GM21717 (cell line): Measurements from ENCODE around the gene MSANTD4.
"Not testable (repeated sequence)": the region's sequence is repeated elsewhere in the genome, so short reads cannot be mapped to it uniquely, and the experiment has no call there.

Experiments used
- ATAC-seq: cut with Tn5 transposase; IDR thresholded peaks from one replicate; pipeline ENCODE4 v1.9.1; 2021; ENCODE audit warnings: mild to moderate bottlenecking, moderate library complexity; ENCODE audit not compliant: unreplicated experiment

Gene MSANTD4

DNA sequence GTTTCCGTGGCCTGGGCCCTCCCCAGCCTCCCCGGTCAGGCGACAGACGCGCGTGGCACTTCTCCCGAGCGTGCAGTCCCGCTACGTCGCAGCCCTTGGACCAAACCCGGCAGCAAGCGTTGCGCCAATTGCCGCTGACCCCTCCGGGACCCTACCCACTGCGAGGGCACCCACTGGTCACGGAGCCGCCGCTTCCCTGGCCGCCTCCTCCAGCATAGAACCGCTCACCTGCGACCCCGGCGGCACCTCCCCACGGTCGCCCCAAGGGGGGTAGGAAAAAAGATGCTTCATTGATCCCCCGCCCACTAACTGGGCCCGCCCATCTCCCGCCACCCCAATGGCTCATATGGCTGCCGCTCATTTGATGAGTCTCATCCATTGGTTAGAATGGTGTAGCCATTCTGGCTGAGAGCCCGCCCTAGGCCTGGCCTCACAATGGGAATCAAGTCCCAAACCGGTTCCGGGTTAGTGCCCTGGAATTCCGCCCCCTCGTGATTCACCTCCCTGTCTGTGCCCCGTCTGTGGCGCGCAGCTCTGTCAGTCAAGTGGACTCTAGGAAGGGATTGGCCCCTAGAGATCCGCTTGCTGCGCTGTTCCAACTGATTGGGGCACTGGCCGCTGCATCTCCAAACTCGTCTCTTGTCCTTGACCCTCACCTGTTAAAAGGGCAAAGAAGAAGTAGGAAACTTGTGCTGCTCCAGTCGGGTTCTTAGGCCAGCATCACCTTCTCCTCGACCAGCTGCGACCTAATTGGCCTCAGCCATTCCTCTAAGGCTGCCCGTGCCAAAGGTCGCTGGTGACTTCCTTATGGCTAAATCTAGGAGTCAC is at the start of gene MSANTD4:
Gene MSANTD4 (minus strand): TSS at position 274 of the 828 bp plus-strand sequence. CDS start 11,323 bp downstream, outside the sequence.
- peak; percentile 99 for ATAC-seq

DNA sequence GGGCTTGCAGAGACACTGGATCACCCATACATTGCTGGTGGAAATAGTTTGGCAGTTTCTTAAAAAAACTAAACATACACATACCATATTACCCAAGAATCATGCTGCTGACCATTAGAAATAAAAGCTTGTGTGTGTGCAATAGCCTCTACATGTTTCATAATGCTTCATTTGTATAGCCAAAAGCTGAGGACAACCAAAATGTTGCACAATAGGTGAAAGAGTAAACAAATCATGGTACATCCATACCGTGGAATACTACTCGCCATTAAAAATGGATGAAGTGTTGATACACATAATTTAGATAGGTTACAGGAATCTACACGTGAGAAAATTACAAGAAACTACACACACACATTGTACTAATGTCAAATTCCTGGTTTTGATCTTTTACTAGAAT is 48.6 kb upstream of the MSANTD4 start:
- ATAC-seq, result no peak

DNA sequence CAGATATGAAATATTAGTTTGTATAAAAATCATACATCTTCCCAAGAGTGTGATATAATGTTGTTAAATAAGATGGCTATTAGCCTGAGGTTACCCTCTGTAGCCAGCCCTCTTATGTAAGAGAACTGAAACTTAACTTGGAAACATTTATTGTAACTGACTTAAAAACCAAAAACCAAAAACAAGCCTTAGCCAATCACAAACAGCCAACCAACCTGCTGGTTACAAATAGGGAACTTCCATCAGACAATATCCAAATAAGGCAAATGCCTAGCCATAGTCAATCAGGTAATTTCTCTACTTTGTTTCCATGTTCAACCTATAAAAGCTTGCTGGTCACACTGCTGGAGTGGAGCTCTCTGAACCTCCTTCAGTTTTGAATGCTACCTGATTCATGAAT is 41.0 kb upstream of the MSANTD4 start:
- no peak for ATAC-seq

DNA sequence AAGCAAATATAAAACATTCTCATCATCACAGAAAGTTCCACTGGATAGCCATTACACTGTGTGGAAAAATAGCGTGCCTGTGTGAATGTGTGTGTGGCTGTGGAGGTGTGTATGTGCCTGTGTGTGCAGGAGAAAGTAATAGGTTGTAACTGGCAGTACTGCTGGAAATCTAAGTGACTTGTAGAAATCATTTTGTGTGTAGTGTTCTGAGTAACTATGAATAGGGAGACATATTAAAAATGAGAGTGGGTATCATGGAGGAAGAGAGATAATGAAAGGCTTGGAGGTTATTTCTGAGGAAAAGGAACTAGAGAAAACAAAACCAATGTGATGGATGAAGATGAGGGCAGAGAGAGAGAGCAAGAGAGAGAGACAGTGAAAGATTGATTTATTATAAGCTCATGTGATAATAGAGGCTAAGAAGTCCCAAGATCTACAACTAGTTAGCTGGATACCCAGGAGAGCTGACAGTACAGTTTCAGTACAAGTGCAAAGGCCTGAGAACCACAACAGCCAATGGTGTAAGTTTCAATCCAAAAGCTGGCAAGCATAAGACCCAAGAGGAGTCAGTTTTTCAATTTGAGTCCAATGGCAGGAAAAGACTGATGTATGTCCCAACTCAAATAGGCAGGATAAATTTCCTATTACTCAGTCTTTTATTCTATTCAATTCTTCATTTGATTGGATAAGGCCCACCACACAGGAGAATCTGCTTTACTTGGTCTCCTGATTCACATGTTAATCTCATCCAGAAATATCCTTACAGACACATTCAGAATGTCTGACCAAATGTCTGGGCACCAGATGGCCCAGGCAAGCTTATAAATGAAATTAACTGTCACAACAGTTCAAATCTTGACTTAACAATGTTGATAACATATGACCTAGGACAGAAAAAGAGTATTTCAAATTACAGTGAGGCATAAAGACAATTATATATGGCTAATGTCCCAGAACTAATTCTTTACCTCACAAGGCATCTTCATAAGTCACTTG is 40.2 kb upstream of the MSANTD4 start:
- peak; percentile 57 for ATAC-seq

DNA sequence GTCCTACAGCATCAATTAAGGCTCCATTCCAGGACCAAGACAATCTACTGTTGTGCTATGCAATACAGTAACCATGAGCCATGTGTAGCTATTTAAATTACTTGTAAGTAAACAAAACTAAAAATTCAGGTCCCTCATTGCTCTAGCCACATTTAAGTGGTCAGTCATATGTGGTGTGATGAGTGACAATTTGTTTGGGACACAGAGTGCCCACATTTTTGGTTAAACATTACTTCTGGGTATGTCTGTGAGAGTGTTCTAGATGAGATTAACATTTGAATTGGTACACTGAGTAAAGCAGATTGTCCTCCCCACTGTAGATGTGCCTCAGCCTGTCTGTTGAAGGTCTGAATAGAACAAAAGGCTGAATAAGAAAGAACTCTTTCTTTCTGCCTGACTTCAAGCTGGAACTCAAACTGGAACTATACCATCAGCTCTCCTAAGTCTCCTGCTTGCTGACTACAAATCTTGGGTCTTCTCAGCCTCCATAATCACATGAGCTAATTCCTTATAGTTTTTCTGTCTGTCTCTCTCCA is 39.3 kb upstream of the MSANTD4 start:
- ATAC-seq, result no peak

DNA sequence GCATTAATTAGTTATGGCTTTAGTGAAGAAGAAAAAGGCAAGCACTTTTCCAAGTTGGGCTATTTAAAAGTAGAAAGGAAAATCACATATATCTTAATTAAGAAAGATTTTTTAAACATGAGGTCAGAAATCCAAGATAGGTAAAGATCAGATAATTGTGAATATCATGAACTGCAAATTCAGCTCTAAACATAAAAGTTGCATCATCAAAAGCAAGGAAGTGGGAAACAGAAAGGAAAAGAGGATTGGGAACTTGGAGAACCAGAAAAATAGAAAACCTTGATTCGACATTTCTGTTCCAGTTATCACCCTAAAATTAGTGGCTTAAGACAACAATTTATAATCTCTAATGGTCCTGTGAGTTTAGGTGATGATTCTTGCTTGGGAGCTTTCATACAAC is 37.6 kb upstream of the MSANTD4 start:
- ATAC-seq, result no peak

DNA sequence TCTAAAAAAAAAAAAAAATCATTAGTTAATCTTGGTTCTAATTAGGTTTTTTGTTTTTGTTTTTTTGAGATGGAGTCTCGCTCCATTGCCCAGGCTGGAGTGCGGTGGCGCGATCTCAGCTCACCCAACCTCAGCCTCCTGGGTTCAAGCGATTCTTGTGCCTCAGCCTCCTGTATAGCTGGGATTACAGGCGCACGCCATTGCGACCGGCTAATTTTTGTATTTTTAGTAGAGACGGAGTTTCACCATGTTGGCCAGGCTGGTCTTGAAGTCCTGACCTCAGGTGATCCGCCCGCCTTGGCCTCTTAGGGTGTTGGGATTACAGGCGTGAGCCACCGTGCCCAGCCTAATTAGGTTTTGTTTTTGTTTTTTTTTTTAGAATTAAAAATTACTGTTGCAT is 36.3 kb upstream of the MSANTD4 start:
- ATAC-seq, result not testable (repeated sequence)

DNA sequence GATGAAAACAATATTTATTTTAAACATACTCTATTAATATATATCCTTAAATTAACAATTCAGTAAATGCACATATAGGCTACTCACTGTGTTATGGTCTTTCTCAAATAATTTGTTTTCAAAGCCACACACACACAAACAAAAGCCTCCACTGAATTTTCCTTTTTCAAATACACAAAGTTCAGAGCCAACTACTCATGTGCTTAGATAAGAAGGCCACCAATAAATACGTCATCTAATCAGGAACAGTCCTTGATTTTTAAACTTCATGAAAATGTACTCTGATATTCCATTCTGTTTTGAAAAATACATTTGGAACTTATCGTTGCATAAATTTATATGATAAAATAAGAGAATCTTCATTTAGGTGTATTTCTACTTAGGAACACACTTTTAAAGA is 29.1 kb upstream of the MSANTD4 start:
- ATAC-seq, result no peak

DNA sequence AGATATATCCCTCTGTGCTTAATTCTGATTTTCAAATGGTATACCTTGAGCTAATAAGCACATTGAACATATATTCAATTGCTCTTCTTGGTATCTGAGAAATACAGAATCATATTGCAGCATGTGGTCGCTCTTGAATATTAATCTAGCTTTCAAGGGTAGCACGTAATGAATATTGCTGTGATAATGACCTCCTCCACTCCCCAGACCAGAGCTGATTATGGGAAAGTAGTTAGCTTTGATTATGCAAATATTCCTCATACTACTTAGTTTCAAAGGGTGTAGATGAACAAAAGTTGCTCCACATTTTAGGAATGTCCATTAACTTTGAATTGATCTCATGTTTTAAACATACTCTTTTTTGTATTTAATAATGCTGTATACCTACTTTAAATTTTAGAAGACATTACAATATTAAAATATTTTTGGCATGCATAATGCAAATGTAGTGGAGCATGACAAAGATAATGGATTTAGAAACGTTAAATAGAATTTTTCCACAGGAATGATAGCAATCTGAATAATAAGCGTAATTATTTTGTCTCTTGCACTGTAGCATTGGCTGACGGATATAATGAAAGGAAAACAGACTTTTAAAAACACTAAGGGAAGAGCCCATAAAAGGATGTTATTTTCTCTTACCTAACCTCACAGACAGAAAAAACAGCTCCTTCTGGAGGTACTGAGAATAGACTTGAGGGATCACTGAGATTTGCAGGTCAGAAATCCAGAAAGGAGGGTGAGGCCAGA is 27.9 kb upstream of the MSANTD4 start:
- no peak for ATAC-seq

DNA sequence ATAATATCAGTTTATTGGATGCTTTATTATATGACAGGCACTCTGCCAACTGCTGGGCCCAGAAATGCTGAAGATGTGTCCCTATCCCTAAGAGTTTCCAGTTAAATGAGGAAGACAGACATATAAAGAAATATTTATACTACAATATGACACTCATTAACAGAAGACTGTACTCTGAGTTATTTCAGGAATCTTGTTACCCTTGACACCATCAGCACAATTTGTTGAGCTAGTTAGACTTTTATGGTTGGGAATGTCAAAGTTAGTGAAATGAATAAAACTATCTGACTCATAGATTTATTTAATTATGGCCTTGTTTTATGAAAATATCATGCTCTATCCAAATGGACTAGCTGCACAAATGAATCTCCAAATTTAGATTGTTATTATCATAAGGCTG is 25.6 kb upstream of the MSANTD4 start:
- ATAC-seq, result no peak

DNA sequence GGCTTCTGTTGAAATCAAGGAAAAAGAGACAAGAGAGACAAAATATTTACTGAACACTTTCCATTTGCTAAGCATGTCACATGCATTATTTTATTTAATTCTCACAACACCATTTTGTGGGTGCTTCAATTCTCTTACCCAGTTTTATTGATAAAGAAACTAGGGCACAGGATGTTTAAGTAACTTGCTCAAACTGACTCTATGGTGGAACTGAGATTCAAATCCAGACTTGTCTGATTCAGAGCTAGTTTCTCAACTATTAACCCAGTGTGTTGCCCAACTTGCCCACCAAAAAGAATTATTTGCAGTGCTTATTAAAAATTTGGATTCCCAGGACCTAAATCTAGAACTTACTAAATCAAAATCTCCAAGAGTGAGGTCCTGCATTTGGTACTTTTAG is 21.5 kb upstream of the MSANTD4 start:
- ATAC-seq, result no peak

DNA sequence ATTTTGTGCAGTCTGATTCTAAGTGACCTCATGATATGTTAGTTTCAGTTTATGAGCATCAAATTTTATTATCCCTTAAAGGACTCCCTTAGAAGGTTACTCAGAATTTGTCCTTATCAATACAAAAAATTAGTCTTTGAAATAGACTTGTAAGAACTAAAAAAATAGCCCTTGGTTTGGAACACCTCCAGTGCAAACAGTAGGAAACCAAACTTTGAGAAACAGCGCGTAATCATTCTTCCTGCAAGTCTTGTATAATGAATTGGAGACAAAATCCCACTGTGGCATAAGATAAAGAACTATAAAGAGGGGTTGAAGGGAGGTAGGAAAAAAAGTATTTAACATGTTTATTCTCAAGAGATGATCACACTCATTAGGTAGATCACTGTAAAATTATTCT is 10.8 kb upstream of the MSANTD4 start:
- no peak for ATAC-seq

DNA sequence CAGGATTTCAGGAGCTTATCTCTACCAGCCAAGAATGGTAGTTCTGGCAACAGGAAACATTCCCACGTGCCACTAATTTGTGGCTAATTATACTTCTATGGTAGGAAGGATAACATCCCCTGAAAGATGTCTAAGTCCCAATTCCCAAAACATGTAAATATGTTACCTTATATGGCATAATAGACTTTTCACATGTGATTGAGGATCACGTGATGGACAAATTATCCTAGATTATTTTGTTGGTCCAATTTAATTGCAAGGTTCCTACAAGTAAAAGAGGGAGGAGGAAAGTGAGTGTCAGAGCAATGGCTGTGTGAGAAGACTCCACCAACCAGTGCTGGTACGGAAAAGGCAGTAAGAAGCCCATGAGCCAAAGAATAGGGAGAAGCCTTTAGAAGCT is 9.9 kb upstream of the MSANTD4 start:
- ATAC-seq, result no peak

DNA sequence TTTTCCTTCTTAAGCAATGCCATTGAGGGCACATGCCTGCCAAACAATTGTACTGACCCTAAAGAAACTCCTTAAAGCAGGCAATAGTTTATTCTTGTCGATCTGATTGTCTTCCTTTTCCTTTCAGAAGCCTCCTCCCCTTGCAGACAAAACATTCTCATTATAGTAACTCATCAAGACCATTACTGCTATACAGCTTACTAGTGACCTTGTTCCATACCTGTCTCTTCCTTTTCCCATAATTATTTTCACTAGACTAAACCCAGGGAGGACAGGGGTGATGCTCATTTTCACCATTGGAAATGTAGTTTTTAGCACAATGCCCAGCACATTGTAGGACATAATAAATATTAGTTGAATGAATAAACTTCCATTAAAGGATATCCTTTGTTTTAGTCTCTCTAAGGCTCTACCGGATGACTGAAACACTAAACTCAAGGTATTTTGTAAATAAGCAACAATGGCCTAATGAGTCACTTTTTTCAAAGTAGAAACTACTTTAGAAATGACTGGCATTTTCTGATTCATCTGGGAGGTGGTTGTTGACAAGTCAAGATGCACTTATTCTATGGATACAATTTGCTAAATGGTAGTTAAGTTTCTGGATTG is 9.3 kb upstream of the MSANTD4 start:
- ATAC-seq, result no peak

DNA sequence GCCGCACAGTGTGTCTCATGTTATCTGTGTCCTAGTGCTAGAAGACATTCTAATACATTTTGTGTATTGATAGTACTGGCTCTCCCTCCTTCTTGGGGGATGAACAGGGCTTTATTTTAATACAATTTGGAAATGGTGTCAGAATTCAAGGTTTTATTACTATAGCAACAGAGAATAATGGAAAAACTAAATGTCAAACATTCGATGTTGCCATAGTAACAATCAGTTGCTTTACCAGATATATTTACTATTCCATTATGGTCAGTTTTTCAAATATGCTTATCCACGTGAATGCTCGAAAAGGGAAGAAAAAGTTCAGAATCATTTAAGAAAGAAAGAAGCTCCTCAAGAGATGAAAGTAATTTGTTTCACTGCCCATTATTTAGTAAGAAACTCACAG is 8.6 kb upstream of the MSANTD4 start:
- ATAC-seq, result no peak

DNA sequence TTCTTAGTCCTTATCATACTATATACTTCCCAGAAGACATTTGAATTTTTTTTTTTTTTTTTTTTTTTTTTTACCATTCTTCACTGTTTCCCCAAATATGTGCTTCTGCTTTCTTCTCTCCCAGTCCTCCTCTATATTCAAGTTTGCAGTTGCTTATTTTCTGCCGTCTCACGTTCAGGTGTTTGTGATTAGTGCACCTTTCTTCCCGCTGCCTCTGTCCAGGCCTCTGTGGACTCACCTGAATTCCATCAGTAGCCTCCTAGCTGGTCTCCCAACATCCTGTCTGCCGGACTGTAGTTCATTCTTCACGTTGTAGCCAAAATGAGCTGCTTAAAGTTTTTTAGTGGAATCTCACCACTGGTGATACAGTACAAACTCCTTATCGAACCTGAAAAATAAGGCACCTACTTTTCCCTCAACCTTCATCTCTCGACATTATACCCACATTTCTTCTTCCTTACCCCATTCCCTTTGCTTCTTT is 795 bp upstream of the MSANTD4 start:
- ATAC-seq, result no peak

DNA sequence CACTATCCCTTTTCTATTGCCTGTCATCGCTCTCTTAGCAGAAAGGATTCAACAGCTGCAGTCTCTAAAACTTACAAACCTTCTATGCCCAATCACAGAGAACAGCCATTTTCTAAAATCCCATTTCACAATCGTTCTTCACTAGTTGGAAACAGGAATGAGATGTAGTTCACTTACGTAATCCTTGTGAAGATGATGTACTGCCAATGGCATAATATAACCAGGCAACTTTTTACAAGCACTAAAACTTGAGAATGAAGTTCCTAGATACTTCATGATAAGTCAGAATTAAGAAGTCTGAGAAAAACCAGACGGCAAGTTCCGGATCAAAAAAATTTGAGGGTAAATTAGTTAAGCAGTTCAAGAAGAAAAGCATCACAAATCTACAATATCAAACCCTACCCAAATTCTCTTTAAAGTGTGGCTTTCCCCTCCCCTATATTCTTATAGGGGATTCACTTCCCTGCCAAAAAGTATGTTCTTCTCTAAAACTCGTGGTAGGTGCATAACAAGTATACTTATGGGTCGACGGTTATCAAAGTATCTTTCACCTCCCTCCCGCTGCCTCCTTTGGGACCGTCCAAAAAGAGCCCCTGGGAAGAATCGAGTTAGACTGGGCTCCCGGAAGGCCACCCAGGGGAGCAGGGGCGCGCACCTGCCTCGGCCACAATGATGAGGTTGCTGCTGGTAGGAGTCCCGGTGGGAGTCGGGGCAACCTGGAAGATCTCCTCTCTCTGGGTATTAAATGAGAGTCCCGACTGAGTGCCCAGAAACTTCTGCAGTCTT is 666 bp downstream of the MSANTD4 start:
- ATAC-seq, result peak; percentile 16

DNA sequence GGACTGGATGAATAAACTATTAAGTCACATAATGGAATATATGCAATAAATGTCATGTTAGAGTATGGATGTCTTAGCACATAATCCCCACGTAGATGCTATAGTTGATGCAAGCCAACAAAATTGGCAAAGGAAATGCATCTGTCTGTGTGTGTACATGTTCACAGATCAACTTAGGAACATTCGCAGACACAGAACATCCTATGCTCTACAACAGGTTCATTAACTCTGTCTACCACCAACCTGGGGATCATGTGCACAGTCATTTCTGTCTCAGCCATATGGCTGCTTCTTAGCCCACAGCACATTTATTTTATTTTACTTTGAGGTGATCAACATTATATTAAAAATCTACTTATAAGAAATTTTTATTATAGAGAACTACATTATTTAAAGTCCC is 4.9 kb downstream of the MSANTD4 start:
- no peak for ATAC-seq

DNA sequence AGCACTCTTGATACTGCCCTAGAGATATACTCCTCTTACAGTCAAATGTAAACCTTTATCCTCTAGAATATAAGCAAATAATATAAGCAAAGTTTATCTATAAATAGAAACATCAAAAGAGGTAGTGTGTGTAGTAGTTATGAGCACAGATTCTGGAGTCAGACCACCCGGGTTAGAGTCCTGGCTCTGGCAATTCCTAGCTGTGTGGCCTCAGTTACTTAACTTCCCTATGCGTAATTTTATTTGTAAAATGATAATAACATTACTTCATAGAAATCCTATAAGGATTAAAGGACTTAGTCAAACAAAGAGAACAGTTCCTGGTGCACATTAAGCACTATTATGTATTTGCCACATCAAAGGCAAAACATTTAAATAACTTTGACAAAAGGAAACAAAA is 7.0 kb downstream of the MSANTD4 start:
- no peak for ATAC-seq
